Panc1 (cell line): ENCODE results near the gene GADL1.

Experiments
- SIN3A ChIP-seq: IDR thresholded peaks from 2 replicates; pipeline ENCODE4 v1.6.1; 2012; ENCODE audit warnings: low read depth, mild to moderate bottlenecking, low read length, moderate library complexity, borderline replicate concordance; ENCODE audit not compliant: insufficient read depth
- TCF7L2 ChIP-seq: IDR thresholded peaks from 2 replicates; pipeline ENCODE4 v1.6.1; 2011; ENCODE audit warnings: mild to moderate bottlenecking, low read depth, low read length, inconsistent platforms
- TF ChIP-seq, protein P1 (sequence below): fragments of 450-650 bp; IDR thresholded peaks from 2 replicates; pipeline ENCODE4 v1.5.1; 2017; ENCODE audit warnings: mild to moderate bottlenecking

GRCh38 chr3:30756218-30756617 lies 138.2 kb downstream of the GADL1 start:
- TF ChIP-seq SIN3A (no peak), TCF7L2 (no peak)
- TF ChIP-seq, protein P1, sequence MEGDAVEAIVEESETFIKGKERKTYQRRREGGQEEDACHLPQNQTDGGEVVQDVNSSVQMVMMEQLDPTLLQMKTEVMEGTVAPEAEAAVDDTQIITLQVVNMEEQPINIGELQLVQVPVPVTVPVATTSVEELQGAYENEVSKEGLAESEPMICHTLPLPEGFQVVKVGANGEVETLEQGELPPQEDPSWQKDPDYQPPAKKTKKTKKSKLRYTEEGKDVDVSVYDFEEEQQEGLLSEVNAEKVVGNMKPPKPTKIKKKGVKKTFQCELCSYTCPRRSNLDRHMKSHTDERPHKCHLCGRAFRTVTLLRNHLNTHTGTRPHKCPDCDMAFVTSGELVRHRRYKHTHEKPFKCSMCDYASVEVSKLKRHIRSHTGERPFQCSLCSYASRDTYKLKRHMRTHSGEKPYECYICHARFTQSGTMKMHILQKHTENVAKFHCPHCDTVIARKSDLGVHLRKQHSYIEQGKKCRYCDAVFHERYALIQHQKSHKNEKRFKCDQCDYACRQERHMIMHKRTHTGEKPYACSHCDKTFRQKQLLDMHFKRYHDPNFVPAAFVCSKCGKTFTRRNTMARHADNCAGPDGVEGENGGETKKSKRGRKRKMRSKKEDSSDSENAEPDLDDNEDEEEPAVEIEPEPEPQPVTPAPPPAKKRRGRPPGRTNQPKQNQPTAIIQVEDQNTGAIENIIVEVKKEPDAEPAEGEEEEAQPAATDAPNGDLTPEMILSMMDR, result no peak
